Gastroesophageal sphincter (tissue), 4 donors: ENCODE data around the gene PPFIA3. TPM values are rescaled to one million over a fixed set of nuclear protein-coding genes. Genes with fewer than 3 reads are reported as not detected.
A peak's percentile ranks its signal among the peaks of the same experiment; 100 is the strongest.

ENCODE experiments used
- ATAC-seq: fragments of 150-250 bp; one replicate; pipeline ENCODE4 v1.9.1; 2016; ENCODE audit warnings: mild to moderate bottlenecking, moderate library complexity
- H3K27ac ChIP-seq, 4 donors: fragments of 200-600 bp; sonication (generic) in 3 of 4; 1 replicate in 3 of 4; 2 replicates in 1 of 4; pipeline ENCODE4 v1.5.1; 2016 to 2019
- H3K27me3 ChIP-seq: fragments of 200-600 bp; sonication (generic); one replicate; pipeline ENCODE4 v1.5.1; 2019
- H3K36me3 ChIP-seq, 2 donors: fragments of 200-600 bp; sonication (generic); one replicate each; pipeline ENCODE4 v1.5.1; 2019; ENCODE audit warnings: control low read depth in 1 of 2
- H3K4me1 ChIP-seq, 3 donors: fragments of 200-600 bp; sonication (generic); 1 replicate in 2 of 3; 2 replicates in 1 of 3; pipeline ENCODE4 v1.5.1; 2016 to 2019; ENCODE audit warnings: control low read depth in 2 of 3
- H3K4me3 ChIP-seq, 2 donors: fragments of 200-600 bp; sonication (generic); one replicate each; pipeline ENCODE4 v1.5.1; 2019; ENCODE audit warnings: mild to moderate bottlenecking in 1 of 2, moderate library complexity in 1 of 2
- H3K9me3 ChIP-seq, 3 donors: fragments of 200-600 bp; sonication (generic); one replicate each; pipeline ENCODE4 v1.5.1; 2017 to 2019; ENCODE audit warnings: control low read depth in 2 of 3
- EP300 ChIP-seq: sonication (generic); formaldehyde crosslinking; IDR thresholded peaks from one replicate; pipeline ENCODE4 v1.6.1; 2017; ENCODE audit warnings: antibody characterized with exemption, mild to moderate bottlenecking
- POLR2A ChIP-seq, 2 donors: fragments of 450-650 bp; IDR thresholded peaks; one replicate each; pipeline ENCODE4 v1.6.1; 2017; ENCODE audit warnings: antibody characterized with exemption in 2 of 2, mild to moderate bottlenecking in 2 of 2, moderate library complexity in 1 of 2
- POLR2AphosphoS5 ChIP-seq: sonication (generic); formaldehyde crosslinking; IDR thresholded peaks from one replicate; pipeline ENCODE4 v1.6.1; 2017; ENCODE audit warnings: antibody characterized with exemption
- WGBS, 2 donors: methylation state at CpG; one replicate each; pipeline ENCODE4 v1.1.5; 2018; ENCODE audit warnings: low coverage in 1 of 2; 5-methylcytosine and 5-hydroxymethylcytosine counted together
- total RNA-seq, 4 donors: library from RNA; depleted of rRNA; stranded (reverse); fragments of >200 nt; gene quantifications; one replicate each; pipeline ENCODE4 v1.1.0, GENCODE V29; 2016
- TF ChIP-seq, protein P1 (sequence below), 4 experiments: fragments of 200-600 bp in 2 of 4; fragments of 450-650 bp in 2 of 4; sonication (generic) in 1 of 4; IDR thresholded peaks; one replicate each; pipeline ENCODE4 v1.5.1; 2017 to 2019; ENCODE audit warnings: antibody characterized with exemption in 4 of 4, mild to moderate bottlenecking in 2 of 4, moderate library complexity in 2 of 4

PPFIA3 gene
- total RNA-seq, 4 donors from 2014 or later: 3.6 to 7.6 (median 5.0) TPM

DNA sequence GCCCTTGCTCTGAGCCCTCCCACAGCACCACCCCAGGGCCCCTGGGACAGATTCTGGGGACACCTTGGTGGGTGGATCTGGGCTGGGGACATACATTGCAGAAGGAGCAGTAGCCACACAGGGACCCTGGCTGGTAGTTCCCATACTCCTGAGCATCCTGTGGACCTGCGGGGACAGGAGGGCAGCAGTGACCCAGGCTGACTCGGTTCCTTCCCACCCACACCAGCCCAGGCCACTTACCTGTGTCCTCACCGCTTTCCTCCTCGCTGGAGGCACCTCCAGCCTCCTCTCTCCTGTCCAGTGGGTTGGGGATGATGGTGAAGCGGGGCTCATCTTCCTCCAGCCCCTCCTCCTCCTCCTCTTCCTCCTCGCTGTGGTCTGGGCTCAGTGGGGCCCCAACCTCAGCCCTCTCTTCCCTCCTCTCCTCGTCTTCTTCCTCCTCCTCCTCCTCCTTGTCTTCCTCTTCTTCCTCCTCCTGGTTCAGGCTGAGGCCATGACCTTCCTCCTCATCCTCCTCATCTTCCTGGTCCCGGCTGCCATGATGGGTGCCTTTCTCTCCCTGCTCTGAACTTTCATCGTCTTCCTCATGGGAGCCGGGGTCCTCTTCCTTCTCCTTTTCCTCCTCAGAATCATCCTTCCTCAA, 33.9 kb downstream of the PPFIA3 start:
- Histone ChIP-seq H3K4me1 (peaks cover 0 to 46% (median 20%) of the 10 kb centered on the region in 3 donors), H3K9me3 (no peaks in the 10 kb centered on the region), H3K27ac (no peak overlapping the region), H3K4me3 (no peak overlapping the region), H3K27me3 (no peaks in the 10 kb centered on the region), H3K36me3 (no peaks in the 10 kb centered on the region)
- TF ChIP-seq POLR2AphosphoS5 (no peak), POLR2A (IDR thresholded peaks at IDR 0.05) (no peak), EP300 (no peak)
- TF ChIP-seq, protein P1, sequence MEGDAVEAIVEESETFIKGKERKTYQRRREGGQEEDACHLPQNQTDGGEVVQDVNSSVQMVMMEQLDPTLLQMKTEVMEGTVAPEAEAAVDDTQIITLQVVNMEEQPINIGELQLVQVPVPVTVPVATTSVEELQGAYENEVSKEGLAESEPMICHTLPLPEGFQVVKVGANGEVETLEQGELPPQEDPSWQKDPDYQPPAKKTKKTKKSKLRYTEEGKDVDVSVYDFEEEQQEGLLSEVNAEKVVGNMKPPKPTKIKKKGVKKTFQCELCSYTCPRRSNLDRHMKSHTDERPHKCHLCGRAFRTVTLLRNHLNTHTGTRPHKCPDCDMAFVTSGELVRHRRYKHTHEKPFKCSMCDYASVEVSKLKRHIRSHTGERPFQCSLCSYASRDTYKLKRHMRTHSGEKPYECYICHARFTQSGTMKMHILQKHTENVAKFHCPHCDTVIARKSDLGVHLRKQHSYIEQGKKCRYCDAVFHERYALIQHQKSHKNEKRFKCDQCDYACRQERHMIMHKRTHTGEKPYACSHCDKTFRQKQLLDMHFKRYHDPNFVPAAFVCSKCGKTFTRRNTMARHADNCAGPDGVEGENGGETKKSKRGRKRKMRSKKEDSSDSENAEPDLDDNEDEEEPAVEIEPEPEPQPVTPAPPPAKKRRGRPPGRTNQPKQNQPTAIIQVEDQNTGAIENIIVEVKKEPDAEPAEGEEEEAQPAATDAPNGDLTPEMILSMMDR (IDR thresholded peaks at IDR 0.05): no peak
- WGBS, 2 donors: 83 to 95% methylated on average over 3 to 9 of the region's 10 CpGs
- ATAC-seq: no peak

DNA sequence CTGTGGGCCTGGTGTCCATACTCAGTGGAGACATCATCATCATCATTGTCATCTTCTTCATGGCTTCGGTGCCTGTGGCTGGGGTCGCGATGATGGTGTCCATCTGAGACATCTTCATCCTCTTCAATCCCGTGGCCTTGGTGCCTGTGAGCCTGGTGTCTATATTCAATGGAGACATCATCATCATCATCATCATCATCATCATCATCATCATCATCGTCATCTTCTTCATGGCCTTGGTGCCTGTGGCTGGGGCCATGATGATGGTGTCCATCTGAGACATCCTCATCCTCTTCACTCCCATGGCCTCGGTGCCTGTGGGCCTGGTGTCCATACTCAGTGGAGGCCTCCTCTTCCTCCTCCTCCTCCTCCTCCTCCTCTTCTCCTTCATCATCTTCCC, 34.9 kb downstream of the PPFIA3 start:
- no peaks in the 10 kb centered on the region for H3K36me3 ChIP-seq
- H3K4me1 ChIP-seq: peaks cover 0 to 46% (median 20%) of the 10 kb centered on the region in 3 donors
- no peak for ATAC-seq
- no peaks in the 10 kb centered on the region for H3K27me3 ChIP-seq
- H3K27ac ChIP-seq: no peak overlapping the region
- 80 to 97% methylated on average over 4 to 6 of the region's 6 CpGs for WGBS, 2 donors
- no peaks in the 10 kb centered on the region for H3K9me3 ChIP-seq
- no peak overlapping the region for H3K4me3 ChIP-seq
- TF ChIP-seq EP300: no peak
- TF ChIP-seq POLR2A (IDR thresholded peaks at IDR 0.05): no peak
- TF ChIP-seq, protein P1 (IDR thresholded peaks at IDR 0.05): no peak
- TF ChIP-seq POLR2AphosphoS5: no peak

DNA sequence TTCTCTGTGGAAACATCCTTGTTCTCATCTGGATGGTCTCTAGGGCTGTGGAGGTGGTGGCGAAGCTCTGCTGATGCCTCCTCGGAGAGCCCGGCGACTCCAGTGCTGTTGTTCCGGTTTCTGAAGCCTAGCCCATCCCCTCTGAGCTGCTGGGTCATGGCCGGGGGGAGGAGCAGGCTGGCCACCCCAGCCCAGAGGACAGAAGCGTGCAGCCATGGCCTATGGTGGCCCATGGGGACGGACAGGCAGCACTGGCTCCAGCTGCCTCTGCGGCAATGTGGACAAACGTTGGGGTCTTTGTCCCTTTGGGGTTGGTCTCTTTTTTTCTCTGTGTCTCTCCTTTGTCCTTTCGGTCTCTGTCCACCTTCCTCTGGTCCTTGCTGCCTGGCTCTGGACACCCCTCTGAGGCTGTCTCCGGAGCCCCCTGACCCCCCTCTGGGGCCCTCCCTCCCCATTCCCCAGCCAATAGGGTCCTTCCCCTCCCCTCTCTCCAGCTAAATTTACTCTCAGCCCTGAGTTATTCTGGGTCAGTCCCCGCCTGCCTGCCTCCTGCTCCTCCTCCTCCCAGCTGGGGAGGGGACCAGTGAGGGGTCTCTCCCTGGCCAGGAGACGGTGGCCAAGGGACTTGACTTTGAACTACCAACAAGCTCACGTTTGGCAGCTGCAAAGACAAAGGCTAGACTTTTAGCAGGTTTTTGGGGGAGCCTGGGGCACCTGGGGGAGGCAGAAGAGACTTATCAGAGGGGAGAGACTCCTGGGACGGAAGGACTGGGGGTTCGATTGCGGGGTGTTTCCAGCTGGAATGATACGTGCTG, 35.9 kb downstream of the PPFIA3 start, which contains the start of gene HRC:
Gene HRC, minus strand, starts transcription at position 392 of the 815 bp plus-strand sequence. Its CDS starts 159 bp downstream, at position 233.
- peaks cover 0 to 49% (median 20%) of the 10 kb centered on the region in 3 donors for H3K4me1 ChIP-seq
- H3K27me3 ChIP-seq: no peaks in the 10 kb centered on the region
- H3K27ac ChIP-seq: peak within 1 kb of the TSS in 3 of 4 donors; percentile 4 to 42 (median 9)
- no peaks in the 10 kb centered on the region for H3K9me3 ChIP-seq
- TF ChIP-seq POLR2AphosphoS5 (no peak), EP300 (no peak), POLR2A (IDR thresholded peaks at IDR 0.05) (no peak)
- TF ChIP-seq, protein P1 (IDR thresholded peaks at IDR 0.05): no peak
- no peaks in the 10 kb centered on the region for H3K36me3 ChIP-seq
- no peak for ATAC-seq
- 36 to 80% methylated on average over 3 to 7 of the region's 19 CpGs for WGBS, 2 donors
- H3K4me3 ChIP-seq: peak within 1 kb of the TSS in 1 of 2 donors; percentile 3

- WGBS, 2 donors: 50 to 56% methylated on average over 1 to 4 of the region's 4 CpGs
- Histone ChIP-seq H3K4me3 (peak overlapping the region in 1 of 2 donors; percentile 3), H3K27me3 (no peaks in the 10 kb centered on the region), H3K27ac (peak overlapping the region in 3 of 4 donors; percentile 4 to 42 (median 9)), H3K9me3 (no peaks in the 10 kb centered on the region), H3K36me3 (no peaks in the 10 kb centered on the region), H3K4me1 (peaks cover 0 to 51% (median 16%) of the 10 kb centered on the region in 3 donors)
- ATAC-seq: no peak
- TF ChIP-seq POLR2A (IDR thresholded peaks at IDR 0.05): no peak
- TF ChIP-seq, protein P1 (IDR thresholded peaks at IDR 0.05): no peak
- TF ChIP-seq EP300: no peak
- TF ChIP-seq POLR2AphosphoS5: no peak
Measured at GRCh38 chr19:49155820-49156346, 36.5 kb downstream of the PPFIA3 start.
